Hematopoietic multipotent progenitor cell treated with erythropoietin and hydrocortisone succinate and interleukin-3 and kit ligand, for 8 days (in vitro differentiated cells): ENCODE data around the gene ZSWIM4.

Experiments used
- DNase-seq: peaks from one replicate; pipeline ENCODE4 v3.0.0-alpha.2; 2015

ZSWIM4 gene

GRCh38 chr19:13813147-13813546 is 17.9 kb downstream of the ZSWIM4 start:
- no peak for DNase-seq

- no peak for DNase-seq
These were observed 19.3 kb downstream of the ZSWIM4 start for GRCh38 chr19:13814550-13814949.

- DNase-seq = peak; percentile 59
These were observed 21.9 kb downstream of the ZSWIM4 start for GRCh38 chr19:13817018-13817614.

GRCh38 chr19:13817615-13818371 is 22.6 kb downstream of the ZSWIM4 start:
- peak; percentile 65 for DNase-seq

- no peak for DNase-seq
These were observed 24.0 kb downstream of the ZSWIM4 start for GRCh38 chr19:13819238-13819637.

GRCh38 chr19:13821292-13821691 is 26.0 kb downstream of the ZSWIM4 start:
- no peak for DNase-seq

- DNase-seq = no peak
These were observed 28.0 kb downstream of the ZSWIM4 start for GRCh38 chr19:13823256-13823655.

GRCh38 chr19:13823901-13824300 is 28.7 kb downstream of the ZSWIM4 start:
- no peak for DNase-seq

- DNase-seq = no peak
These were observed 29.5 kb downstream of the ZSWIM4 start for GRCh38 chr19:13824703-13825102.

- DNase-seq = peak; percentile 46
These were observed 30.5 kb downstream of the ZSWIM4 start for GRCh38 chr19:13825489-13826441.

GRCh38 chr19:13826652-13827235 is 31.5 kb downstream of the ZSWIM4 start:
- DNase-seq = no peak

- DNase-seq = no peak
These were observed 32.4 kb downstream of the ZSWIM4 start for GRCh38 chr19:13827656-13828055.

- DNase-seq = no peak
These were observed 35.0 kb downstream of the ZSWIM4 start for GRCh38 chr19:13830114-13830740.

- no peak for DNase-seq
These were observed 35.7 kb downstream of the ZSWIM4 start for GRCh38 chr19:13830741-13831536.

GRCh38 chr19:13831537-13832467 is 36.6 kb downstream of the ZSWIM4 start:
- no peak for DNase-seq

GRCh38 chr19:13833330-13834243 is 38.3 kb downstream of the ZSWIM4 start:
- peak; percentile 89 for DNase-seq

- DNase-seq = no peak
These were observed 39.2 kb downstream of the ZSWIM4 start for GRCh38 chr19:13834244-13835069.
